Fibroblast of lung (primary cell): ENCODE data around the gene SMAD3. TPM values are rescaled to one million over a fixed set of nuclear protein-coding genes. Genes with fewer than 3 reads are reported as not detected.
A peak's percentile ranks its signal among the peaks of the same experiment; 100 is the strongest.

Source experiments
- DNase-seq, 2 donors: peaks; one replicate each; pipeline versions ENCODE4 v3.0.0 to v3.0.0-alpha.2; 2010; ENCODE audit warnings: low read depth in 2 of 2
- H2AFZ ChIP-seq: 2 replicates; pipeline ENCODE4 v1.5.1; 2012; ENCODE audit warnings: low read length, control low read depth, inconsistent platforms
- H3K27ac ChIP-seq: 2 replicates; pipeline ENCODE4 v1.5.1; 2011; ENCODE audit warnings: low read length, control low read depth; ENCODE audit not compliant: insufficient read depth
- H3K27me3 ChIP-seq: 2 replicates; pipeline ENCODE4 v1.5.1; 2011; ENCODE audit warnings: mild to moderate bottlenecking, low read length; ENCODE audit not compliant: control insufficient read depth, insufficient read depth
- H3K36me3 ChIP-seq: 2 replicates; pipeline ENCODE4 v1.5.1; 2011; ENCODE audit warnings: low read length; ENCODE audit not compliant: control insufficient read depth, insufficient read depth
- H3K4me1 ChIP-seq: 2 replicates; pipeline ENCODE4 v1.5.1; 2011; ENCODE audit warnings: low read length; ENCODE audit not compliant: control insufficient read depth, insufficient read depth; ENCODE audit errors: extremely low read depth
- H3K4me2 ChIP-seq: 2 replicates; pipeline ENCODE4 v1.5.1; 2011; ENCODE audit warnings: low read length, control low read depth; ENCODE audit not compliant: insufficient read depth; ENCODE audit errors: extremely low read depth
- H3K4me3 ChIP-seq, 4 experiments: fragments of 200-600 bp in 1 of 4; sonication (generic) in 1 of 4; replicated peaks in 1 of 4; 2 replicates each; pipeline ENCODE4 v1.5.1; 2011 to 2016; ENCODE audit warnings: low read length in 4 of 4, low read depth in 3 of 4, mild to moderate bottlenecking in 3 of 4, control low read depth in 2 of 4, inconsistent platforms in 1 of 4, mixed read lengths in 1 of 4; ENCODE audit not compliant: insufficient read depth in 1 of 4; ENCODE audit errors: control extremely low read depth in 1 of 4
- H3K79me2 ChIP-seq: 2 replicates; pipeline ENCODE4 v1.5.1; 2012; ENCODE audit warnings: mild to moderate bottlenecking, low read length, inconsistent platforms; ENCODE audit not compliant: control insufficient read depth, insufficient read depth
- H3K9ac ChIP-seq: 2 replicates; pipeline ENCODE4 v1.5.1; 2011; ENCODE audit warnings: mild to moderate bottlenecking, low read length, control low read depth; ENCODE audit not compliant: insufficient read depth
- H3K9me3 ChIP-seq: 2 replicates; pipeline ENCODE4 v1.5.1; 2012; ENCODE audit warnings: low read depth, low read length; ENCODE audit not compliant: control insufficient read depth, insufficient read depth
- H4K20me1 ChIP-seq: 2 replicates; pipeline ENCODE4 v1.5.1; 2011; ENCODE audit warnings: low read length; ENCODE audit not compliant: control insufficient read depth, insufficient read depth; ENCODE audit errors: extremely low read depth
- EZH2 ChIP-seq: IDR thresholded peaks from 2 replicates; pipeline ENCODE4 v1.5.1; 2012; ENCODE audit warnings: low read length, control low read depth, mild to moderate bottlenecking; ENCODE audit errors: missing control alignments
- polyA plus RNA-seq, 2 donors: library from polyadenylated mRNA; depleted of rRNA in 1 of 2; stranded (reverse) in 1 of 2; unstranded in 1 of 2; fragments of >200 nt; gene quantifications; 2 replicates each; pipeline ENCODE4 v1.2.1, GENCODE V29; 2011 to 2012; ENCODE audit warnings: missing spikeins in 1 of 2
- total RNA-seq: library from RNA; depleted of rRNA; stranded (reverse); fragments of >200 nt; gene quantifications from 2 replicates; pipeline ENCODE4 v1.2.1, GENCODE V29; 2014
- TF ChIP-seq, protein P1 (sequence below), 2 donors: IDR thresholded peaks in 1 of 2; conservative IDR thresholded peaks in 1 of 2; 1 replicate in 1 of 2; 2 replicates in 1 of 2; pipeline ENCODE4 v1.5.1; 2011 to 2012; ENCODE audit warnings: low read length in 2 of 2, control low read depth in 1 of 2, inconsistent platforms in 1 of 2, low read depth in 1 of 2, mild to moderate bottlenecking in 1 of 2

SMAD3 gene
- total and polyA plus RNA-seq, 2 donors (not counting 1 experiment from before 2014, with no cell fraction given): 69.9 to 173 TPM

DNA sequence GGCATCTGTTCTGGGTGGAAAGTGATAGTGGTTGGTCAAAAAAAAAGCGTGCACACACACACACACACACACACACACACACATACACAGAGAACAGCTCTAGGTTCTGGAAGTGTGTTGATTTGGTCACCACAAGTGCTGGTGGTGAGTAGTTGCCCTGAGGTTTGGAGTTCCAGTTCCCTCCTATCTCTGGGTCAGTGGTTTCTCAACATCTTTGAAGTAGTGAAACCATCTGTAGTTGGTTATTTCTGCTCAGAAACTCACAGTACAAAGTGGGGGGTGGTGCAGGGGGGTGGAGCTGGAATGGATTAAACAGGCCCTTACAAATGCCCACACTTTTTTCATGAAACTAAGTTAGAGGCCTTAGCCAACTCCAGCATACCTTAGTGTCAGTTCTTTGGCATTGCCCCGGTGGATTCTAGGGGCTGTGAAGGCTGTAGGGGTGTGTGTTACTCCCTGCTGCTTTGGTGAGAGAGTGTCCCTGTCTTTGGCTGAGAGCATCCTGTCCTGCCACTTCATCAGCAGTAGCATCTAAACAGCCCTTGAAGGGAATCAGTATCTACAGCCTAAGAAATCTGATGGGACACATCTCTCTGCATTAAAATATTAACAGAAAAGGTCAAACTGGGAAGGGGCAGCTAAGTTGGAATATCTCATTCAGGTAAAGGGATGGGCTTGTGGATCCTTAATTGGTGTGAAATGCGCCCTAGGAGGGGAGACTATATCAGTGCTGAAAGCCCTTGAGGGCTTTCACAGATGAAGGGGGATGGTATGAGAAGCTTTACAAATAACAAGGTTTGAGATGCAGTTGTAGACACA lies 20.6 kb downstream of the SMAD3 start:
- Histone ChIP-seq H4K20me1 (peaks cover 2% of the 10 kb centered on the region), H3K4me2 (no peak overlapping the region), H3K9ac (no peak overlapping the region), H3K27me3 (no peaks in the 10 kb centered on the region), H3K27ac (peak overlapping the region; percentile 50), H3K4me3 (no peak overlapping the region), H3K9me3 (no peaks in the 10 kb centered on the region), H3K36me3 (peaks cover 9% of the 10 kb centered on the region), H3K79me2 (peaks cover 97% of the 10 kb centered on the region), H2AFZ (no peak overlapping the region), H3K4me1 (peaks cover 79% of the 10 kb centered on the region)
- TF ChIP-seq, protein P1, sequence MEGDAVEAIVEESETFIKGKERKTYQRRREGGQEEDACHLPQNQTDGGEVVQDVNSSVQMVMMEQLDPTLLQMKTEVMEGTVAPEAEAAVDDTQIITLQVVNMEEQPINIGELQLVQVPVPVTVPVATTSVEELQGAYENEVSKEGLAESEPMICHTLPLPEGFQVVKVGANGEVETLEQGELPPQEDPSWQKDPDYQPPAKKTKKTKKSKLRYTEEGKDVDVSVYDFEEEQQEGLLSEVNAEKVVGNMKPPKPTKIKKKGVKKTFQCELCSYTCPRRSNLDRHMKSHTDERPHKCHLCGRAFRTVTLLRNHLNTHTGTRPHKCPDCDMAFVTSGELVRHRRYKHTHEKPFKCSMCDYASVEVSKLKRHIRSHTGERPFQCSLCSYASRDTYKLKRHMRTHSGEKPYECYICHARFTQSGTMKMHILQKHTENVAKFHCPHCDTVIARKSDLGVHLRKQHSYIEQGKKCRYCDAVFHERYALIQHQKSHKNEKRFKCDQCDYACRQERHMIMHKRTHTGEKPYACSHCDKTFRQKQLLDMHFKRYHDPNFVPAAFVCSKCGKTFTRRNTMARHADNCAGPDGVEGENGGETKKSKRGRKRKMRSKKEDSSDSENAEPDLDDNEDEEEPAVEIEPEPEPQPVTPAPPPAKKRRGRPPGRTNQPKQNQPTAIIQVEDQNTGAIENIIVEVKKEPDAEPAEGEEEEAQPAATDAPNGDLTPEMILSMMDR (conservative IDR thresholded peaks at IDR 0.05 in 1 of 2, IDR thresholded peaks at IDR 0.05 in 1 of 2; ENCODE audit: low read depth in 1 of 2, low read length in 2 of 2): no peak
- no peak for TF ChIP-seq EZH2
- DNase-seq: peak; percentile 91 to 96

DNA sequence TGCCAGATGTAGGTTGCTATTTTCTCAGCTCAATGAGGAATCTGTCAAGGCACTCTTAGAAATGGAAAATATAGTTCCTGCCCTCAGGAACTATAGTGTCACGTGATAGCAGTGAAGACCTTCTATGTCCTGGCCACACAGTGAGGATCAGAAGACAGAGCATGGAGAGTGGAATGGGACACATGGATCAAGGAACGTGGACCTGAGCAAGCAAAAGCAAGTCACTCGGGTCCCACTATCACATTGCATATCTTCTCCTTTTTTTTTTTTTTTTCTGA lies 21.2 kb downstream of the SMAD3 start:
- peak overlapping the region; percentile 50 for H3K27ac ChIP-seq
- H3K79me2 ChIP-seq: peaks cover 97% of the 10 kb centered on the region
- no peak overlapping the region for H3K4me2 ChIP-seq
- no peak for DNase-seq
- TF ChIP-seq, protein P1 (conservative IDR thresholded peaks at IDR 0.05 in 1 of 2, IDR thresholded peaks at IDR 0.05 in 1 of 2; ENCODE audit: low read depth in 1 of 2, low read length in 2 of 2): no peak
- TF ChIP-seq EZH2: no peak
- H3K4me1 ChIP-seq: peaks cover 77% of the 10 kb centered on the region
- no peaks in the 10 kb centered on the region for H3K9me3 ChIP-seq
- no peak overlapping the region for H3K9ac ChIP-seq
- no peaks in the 10 kb centered on the region for H4K20me1 ChIP-seq
- no peak overlapping the region for H3K4me3 ChIP-seq
- no peak overlapping the region for H2AFZ ChIP-seq
- H3K36me3 ChIP-seq: peaks cover 8% of the 10 kb centered on the region
- no peaks in the 10 kb centered on the region for H3K27me3 ChIP-seq

- peaks cover 97% of the 10 kb centered on the region for H3K79me2 ChIP-seq
- TF ChIP-seq, protein P1 (conservative IDR thresholded peaks at IDR 0.05 in 1 of 2, IDR thresholded peaks at IDR 0.05 in 1 of 2; ENCODE audit: low read depth in 1 of 2, low read length in 2 of 2): no peak
- no peak for TF ChIP-seq EZH2
- peak overlapping the region; percentile 22 for H3K27ac ChIP-seq
- no peak for DNase-seq
- no peaks in the 10 kb centered on the region for H3K27me3 ChIP-seq
- no peak overlapping the region for H2AFZ ChIP-seq
- no peaks in the 10 kb centered on the region for H4K20me1 ChIP-seq
- no peak overlapping the region for H3K9ac ChIP-seq
- H3K4me3 ChIP-seq: no peak overlapping the region
- peak overlapping the region; percentile 9 for H3K4me2 ChIP-seq
- H3K36me3 ChIP-seq: peaks cover 3% of the 10 kb centered on the region
- peaks cover 75% of the 10 kb centered on the region for H3K4me1 ChIP-seq
- no peaks in the 10 kb centered on the region for H3K9me3 ChIP-seq
These were observed 22.2 kb downstream of the SMAD3 start for GRCh38 chr15:67087507-67088172.
